Erythroblast (primary cell): ENCODE measurements around the gene MAP2K7.

Experiments
- GATA1 ChIP-seq: IDR thresholded peaks from 2 replicates; pipeline ENCODE4 v1.6.1; 2011; ENCODE audit warnings: low read depth, mild to moderate bottlenecking, control low read depth, low read length, moderate library complexity
- POLR2A ChIP-seq: IDR thresholded peaks from 2 replicates; pipeline ENCODE4 v1.6.1; 2011; ENCODE audit warnings: mild to moderate bottlenecking, low read length

DNA sequence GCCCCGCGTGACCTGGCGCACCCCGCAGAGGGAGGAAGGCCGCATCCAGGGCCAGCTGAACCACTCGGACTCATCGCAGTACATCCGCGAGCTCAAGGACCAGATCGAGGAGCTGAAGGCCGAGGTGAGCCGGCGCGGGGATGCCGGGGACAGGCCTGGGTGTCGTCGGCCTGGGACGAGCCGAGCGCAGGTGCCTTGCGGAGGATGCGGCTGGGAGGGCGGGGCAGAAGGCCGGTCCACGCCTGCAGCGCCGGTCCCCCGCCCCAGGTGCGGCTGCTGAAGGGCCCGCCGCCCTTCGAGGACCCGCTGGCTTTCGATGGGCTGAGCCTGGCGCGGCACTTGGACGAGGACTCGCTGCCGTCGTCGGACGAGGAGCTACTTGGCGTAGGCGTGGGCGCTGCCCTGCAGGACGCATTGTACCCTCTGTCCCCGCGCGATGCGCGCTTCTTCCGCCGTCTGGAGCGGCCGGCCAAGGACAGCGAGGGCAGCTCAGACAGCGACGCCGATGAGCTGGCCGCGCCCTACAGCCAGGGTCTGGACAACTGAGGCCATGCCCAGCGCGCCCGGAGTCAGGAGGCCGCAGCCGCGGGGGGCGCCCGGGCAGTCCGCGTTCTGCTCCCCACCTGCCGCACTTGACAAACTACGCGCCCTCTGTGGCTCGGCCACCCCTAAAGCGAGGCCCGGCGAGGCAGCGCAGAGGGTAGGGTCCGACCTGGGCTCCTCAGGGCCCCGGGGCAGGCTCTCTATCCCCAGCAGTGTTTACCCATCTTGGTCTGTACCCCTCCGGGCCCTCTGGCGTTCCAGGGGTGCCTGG, 40.3 kb upstream of the MAP2K7 start:
- TF ChIP-seq POLR2A (no peak), GATA1 (no peak)
